ENCODE data around the gene MGAT3.

MGAT3 gene

DNA sequence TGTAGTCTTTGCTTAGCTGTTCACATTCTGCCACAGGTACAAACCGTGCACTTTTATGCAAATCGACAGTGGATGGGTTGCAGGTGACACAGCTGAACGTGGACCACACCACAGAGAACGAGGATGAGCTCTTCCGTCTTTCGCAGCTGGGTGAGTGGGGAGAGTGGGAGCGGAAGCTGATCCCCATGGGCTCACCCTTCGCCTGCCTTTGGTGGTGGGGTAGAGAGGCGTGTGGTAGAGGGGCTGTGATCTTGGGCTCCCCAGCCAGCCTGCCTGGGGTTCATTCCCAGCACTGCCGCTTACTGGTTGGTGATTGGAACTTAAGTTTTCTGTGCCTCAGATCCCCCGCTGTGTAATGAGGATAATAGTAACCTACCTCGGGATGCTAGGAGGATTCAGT, 38.1 kb upstream of the MGAT3 start:
- Histone ChIP-seq H3K27me3 (ENCODE audit: control insufficient read depth, insufficient read depth, low read length) (no peaks in the 10 kb centered on the region), H3K4me3 (ENCODE audit: low read depth, low read length) (no peak overlapping the region), H3K4me1 (ENCODE audit: control insufficient read depth, insufficient read depth, low read length) (no peaks in the 10 kb centered on the region), H3K36me3 (ENCODE audit: control insufficient read depth, insufficient read depth, low read length) (peaks cover 47% of the 10 kb centered on the region), H3K9ac (ENCODE audit: low read depth, low read length) (no peak overlapping the region), H3K9me3 (ENCODE audit: control insufficient read depth, insufficient read depth, low read length) (no peaks in the 10 kb centered on the region)

DNA sequence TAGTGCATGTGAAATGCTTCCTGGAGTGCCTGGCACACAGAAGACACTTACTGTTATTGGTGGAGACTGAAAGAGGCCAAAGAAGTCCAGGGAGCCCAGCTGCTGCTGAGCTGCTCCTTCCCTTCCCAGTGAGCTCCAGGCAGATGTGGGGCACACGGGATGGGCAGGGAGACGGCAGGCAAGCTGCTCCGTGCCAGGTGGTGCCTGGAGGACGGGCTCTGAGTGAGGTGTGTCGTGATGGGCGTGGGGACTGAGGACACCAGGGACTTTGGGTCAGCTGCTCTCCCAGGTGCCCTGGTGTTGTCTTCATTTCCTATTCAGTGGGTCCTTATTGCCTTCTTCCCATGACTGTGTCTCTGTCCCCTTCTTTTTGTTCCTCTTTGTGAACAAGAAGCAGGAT, 37.7 kb upstream of the MGAT3 start:
- H3K36me3 ChIP-seq (ENCODE audit: control insufficient read depth, insufficient read depth, low read length): peaks cover 47% of the 10 kb centered on the region
- H3K4me3 ChIP-seq (ENCODE audit: low read depth, low read length): no peak overlapping the region
- no peak overlapping the region for H3K9ac ChIP-seq (ENCODE audit: low read depth, low read length)

DNA sequence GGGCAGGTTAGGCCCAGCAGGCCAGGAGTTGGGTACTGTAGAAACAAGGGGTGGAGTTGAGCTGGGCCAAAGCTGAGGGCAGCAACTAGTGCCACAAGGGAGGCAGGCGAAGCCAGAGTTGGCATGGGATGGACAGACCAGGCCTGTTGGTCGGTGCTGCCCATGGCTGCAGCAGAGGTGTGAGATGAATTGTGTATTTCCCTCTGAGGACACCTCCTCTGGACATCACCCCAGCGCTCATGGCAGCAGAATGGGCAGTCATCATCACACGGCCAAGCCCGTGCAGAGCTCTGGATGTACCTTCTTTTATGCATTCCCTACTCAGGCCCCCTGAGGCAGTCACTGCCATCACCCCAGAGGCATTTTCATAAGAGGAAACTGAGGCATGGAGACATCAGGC, 36.9 kb upstream of the MGAT3 start:
- H3K36me3 ChIP-seq (ENCODE audit: control insufficient read depth, insufficient read depth, low read length): peaks cover 53% of the 10 kb centered on the region
- no peaks in the 10 kb centered on the region for H3K9me3 ChIP-seq (ENCODE audit: control insufficient read depth, insufficient read depth, low read length)
- no peak overlapping the region for H3K9ac ChIP-seq (ENCODE audit: low read depth, low read length)
- no peaks in the 10 kb centered on the region for H3K27me3 ChIP-seq (ENCODE audit: control insufficient read depth, insufficient read depth, low read length)
- H3K4me1 ChIP-seq (ENCODE audit: control insufficient read depth, insufficient read depth, low read length): no peaks in the 10 kb centered on the region
- no peak overlapping the region for H3K4me3 ChIP-seq (ENCODE audit: low read depth, low read length)

More for the DNA sequence above, 37.7 kb upstream of the MGAT3 start:
- Histone ChIP-seq H3K4me1 (ENCODE audit: control insufficient read depth, insufficient read depth, low read length) (no peaks in the 10 kb centered on the region), H3K27me3 (ENCODE audit: control insufficient read depth, insufficient read depth, low read length) (no peaks in the 10 kb centered on the region), H3K9me3 (ENCODE audit: control insufficient read depth, insufficient read depth, low read length) (no peaks in the 10 kb centered on the region)

DNA sequence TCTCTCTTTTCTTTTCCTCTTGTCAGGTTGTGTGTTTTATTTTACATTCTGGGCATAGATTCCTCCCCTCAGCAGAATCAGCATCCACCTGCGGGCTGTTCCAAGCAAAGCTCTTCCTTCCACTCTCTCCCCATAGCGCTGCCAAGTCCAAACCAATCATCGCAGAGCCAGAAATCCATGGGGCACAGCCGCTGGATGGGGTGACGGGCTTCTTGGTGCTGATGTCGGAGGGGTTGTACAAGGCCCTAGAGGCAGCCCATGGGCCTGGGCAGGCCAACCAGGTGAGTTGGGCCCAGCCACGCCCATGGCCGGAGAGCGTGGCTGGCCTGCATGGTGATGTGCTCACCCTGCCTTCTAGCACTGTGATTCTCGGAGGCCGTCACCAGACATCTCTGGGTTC, 35.1 kb upstream of the MGAT3 start:
- no peak overlapping the region for H3K9ac ChIP-seq (ENCODE audit: low read depth, low read length)
- peaks cover 50% of the 10 kb centered on the region for H3K36me3 ChIP-seq (ENCODE audit: control insufficient read depth, insufficient read depth, low read length)
- H3K4me3 ChIP-seq (ENCODE audit: low read depth, low read length): no peak overlapping the region
- H3K4me1 ChIP-seq (ENCODE audit: control insufficient read depth, insufficient read depth, low read length): no peaks in the 10 kb centered on the region
- H3K27me3 ChIP-seq (ENCODE audit: control insufficient read depth, insufficient read depth, low read length): no peaks in the 10 kb centered on the region
- H3K9me3 ChIP-seq (ENCODE audit: control insufficient read depth, insufficient read depth, low read length): no peaks in the 10 kb centered on the region

DNA sequence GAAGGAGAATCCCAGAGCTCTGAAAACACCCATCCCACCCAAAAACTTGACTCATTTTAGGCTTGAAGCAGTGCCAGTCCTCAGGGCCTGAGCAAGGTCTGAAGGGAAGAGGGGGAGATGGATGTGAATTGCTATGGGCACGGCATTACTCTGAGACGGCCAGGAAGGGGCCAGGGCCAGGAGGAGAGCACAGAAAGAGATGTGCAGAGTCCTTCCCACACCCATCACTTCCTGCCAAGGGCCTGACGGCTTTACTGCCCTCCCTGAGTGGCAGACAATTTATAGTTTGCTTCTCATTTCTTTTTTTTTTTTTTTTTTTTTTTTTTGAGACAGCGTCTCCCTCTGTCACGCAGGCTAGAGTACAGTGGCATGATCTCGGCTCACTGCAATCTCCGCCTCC, 34.7 kb upstream of the MGAT3 start:
- H3K36me3 ChIP-seq (ENCODE audit: control insufficient read depth, insufficient read depth, low read length): peaks cover 50% of the 10 kb centered on the region

DNA sequence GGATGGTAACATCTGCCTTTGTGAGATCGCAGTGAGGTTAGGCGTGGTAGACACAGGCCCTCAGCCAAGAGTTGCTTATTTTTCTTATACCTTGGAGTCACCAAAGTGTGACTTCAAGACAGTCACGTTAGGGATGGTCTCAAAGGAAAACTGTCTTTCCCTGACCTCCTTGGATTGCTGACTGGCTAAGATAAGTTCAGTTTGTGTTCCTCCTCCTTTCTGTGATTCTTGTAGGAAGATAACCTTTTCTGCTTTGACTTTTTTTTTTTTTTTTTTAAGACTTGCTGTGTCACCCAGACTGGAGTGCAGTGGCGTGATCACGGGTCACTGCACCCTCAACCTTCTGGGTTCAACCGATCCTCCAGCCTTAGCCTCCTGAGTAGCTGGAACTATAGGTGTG, 34.1 kb upstream of the MGAT3 start:
- H3K9me3 ChIP-seq (ENCODE audit: control insufficient read depth, insufficient read depth, low read length): no peaks in the 10 kb centered on the region
- peaks cover 47% of the 10 kb centered on the region for H3K36me3 ChIP-seq (ENCODE audit: control insufficient read depth, insufficient read depth, low read length)
- no peak overlapping the region for H3K9ac ChIP-seq (ENCODE audit: low read depth, low read length)
- H3K27me3 ChIP-seq (ENCODE audit: control insufficient read depth, insufficient read depth, low read length): no peaks in the 10 kb centered on the region
- H3K4me1 ChIP-seq (ENCODE audit: control insufficient read depth, insufficient read depth, low read length): no peaks in the 10 kb centered on the region
- no peak overlapping the region for H3K4me3 ChIP-seq (ENCODE audit: low read depth, low read length)

More for the DNA sequence above, 34.7 kb upstream of the MGAT3 start:
- H3K27me3 ChIP-seq (ENCODE audit: control insufficient read depth, insufficient read depth, low read length): no peaks in the 10 kb centered on the region
- H3K4me1 ChIP-seq (ENCODE audit: control insufficient read depth, insufficient read depth, low read length): no peaks in the 10 kb centered on the region
- H3K9me3 ChIP-seq (ENCODE audit: control insufficient read depth, insufficient read depth, low read length): no peaks in the 10 kb centered on the region
- no peak overlapping the region for H3K9ac ChIP-seq (ENCODE audit: low read depth, low read length)
- no peak overlapping the region for H3K4me3 ChIP-seq (ENCODE audit: low read depth, low read length)

DNA sequence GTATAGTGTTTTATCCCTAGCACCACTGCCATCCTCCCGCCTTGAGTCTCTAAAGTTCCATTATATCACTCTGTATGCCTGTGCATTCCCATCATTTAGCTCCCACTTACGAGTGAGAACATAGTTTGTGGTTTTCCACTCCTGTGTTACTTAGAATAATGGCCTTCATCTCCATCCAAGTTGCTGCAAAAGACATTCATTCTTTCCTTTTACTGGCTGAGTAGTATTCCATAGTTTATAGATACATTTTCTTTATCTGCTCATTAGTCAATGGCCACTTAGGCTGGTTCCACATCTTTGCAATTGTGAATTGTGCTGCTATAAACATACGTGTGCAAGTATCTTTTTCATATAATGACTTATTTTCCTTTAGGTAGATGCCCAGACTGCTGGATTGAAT, 32.8 kb upstream of the MGAT3 start:
- no peak overlapping the region for H3K4me3 ChIP-seq (ENCODE audit: low read depth, low read length)
- H3K4me1 ChIP-seq (ENCODE audit: control insufficient read depth, insufficient read depth, low read length): peaks cover 6% of the 10 kb centered on the region
- no peaks in the 10 kb centered on the region for H3K9me3 ChIP-seq (ENCODE audit: control insufficient read depth, insufficient read depth, low read length)
- no peak overlapping the region for H3K9ac ChIP-seq (ENCODE audit: low read depth, low read length)
- no peaks in the 10 kb centered on the region for H3K27me3 ChIP-seq (ENCODE audit: control insufficient read depth, insufficient read depth, low read length)
- peaks cover 39% of the 10 kb centered on the region for H3K36me3 ChIP-seq (ENCODE audit: control insufficient read depth, insufficient read depth, low read length)

DNA sequence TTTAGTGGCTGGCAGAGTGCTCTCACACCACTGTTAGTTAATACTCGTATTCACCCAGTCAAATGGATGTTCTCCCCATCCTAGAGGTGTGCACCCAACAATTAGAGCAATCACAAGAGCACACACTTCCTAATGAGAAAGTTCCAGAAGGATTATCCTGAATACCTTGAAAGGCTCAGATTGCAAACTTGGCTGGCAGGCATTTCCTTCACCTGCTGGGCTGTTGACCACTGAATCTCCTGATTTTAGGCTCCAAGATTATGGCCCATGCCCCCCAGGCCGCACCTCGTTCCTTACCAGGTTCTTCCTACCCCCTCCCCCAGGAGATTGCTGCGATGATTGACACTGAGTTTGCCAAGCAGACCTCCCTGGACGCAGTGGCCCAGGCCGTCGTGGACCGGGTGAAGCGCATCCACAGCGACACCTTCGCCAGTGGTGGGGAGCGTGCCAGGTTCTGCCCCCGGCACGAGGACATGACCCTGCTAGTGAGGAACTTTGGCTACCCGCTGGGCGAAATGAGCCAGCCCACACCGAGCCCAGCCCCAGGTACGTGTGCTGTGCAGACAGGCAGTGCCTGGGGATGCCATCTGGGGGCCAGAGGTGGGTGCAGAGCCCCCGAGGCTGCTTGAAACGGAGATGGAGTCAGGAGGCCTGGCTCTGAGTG, 30.3 kb upstream of the MGAT3 start:
- Histone ChIP-seq H3K36me3 (ENCODE audit: control insufficient read depth, insufficient read depth, low read length) (peaks cover 36% of the 10 kb centered on the region), H3K4me3 (ENCODE audit: low read depth, low read length) (no peak overlapping the region), H3K4me1 (ENCODE audit: control insufficient read depth, insufficient read depth, low read length) (peaks cover 8% of the 10 kb centered on the region), H3K9ac (ENCODE audit: low read depth, low read length) (no peak overlapping the region), H3K9me3 (ENCODE audit: control insufficient read depth, insufficient read depth, low read length) (no peaks in the 10 kb centered on the region), H3K27me3 (ENCODE audit: control insufficient read depth, insufficient read depth, low read length) (no peaks in the 10 kb centered on the region)

DNA sequence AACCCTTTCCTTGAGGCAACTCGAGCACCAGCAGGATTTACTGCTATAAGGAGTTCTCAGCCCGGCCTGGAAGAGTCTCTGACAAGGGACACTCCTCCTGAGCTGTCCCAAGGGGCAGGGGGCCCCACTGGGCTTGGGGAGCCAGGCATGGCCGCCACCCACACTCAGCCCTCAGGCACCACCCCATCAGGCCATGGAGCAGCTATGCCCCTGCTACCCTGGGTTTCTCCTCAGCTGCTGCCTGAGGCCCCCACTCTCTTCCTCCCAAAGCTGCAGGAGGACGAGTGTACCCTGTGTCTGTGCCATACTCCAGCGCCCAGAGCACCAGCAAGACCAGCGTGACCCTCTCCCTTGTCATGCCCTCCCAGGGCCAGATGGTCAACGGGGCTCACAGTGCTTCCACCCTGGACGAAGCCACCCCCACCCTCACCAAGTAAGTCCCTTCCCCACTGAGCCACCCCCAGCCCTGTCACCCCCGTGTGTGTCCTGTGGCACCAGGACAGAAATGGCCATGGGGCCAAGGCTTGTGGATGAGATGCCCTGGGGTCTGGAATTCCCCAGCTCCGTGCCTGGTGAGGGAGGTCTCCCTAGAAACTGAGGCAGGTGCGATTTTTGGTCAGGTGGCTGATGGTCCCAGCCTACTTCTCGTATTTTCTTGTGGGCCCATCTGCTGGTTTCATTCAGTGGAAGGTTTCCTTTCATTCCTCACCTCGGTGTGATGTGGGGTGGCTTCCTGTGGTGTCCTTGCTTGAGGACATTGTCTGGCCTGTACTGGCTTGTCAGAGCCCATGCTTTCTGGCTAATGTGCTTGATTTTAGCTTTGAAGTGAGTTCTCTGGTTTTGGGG, 28.8 kb upstream of the MGAT3 start:
- Histone ChIP-seq H3K36me3 (ENCODE audit: control insufficient read depth, insufficient read depth, low read length) (peaks cover 38% of the 10 kb centered on the region), H3K4me1 (ENCODE audit: control insufficient read depth, insufficient read depth, low read length) (peaks cover 8% of the 10 kb centered on the region), H3K9ac (ENCODE audit: low read depth, low read length) (peak overlapping the region; percentile 8), H3K9me3 (ENCODE audit: control insufficient read depth, insufficient read depth, low read length) (no peaks in the 10 kb centered on the region), H3K27me3 (ENCODE audit: control insufficient read depth, insufficient read depth, low read length) (no peaks in the 10 kb centered on the region), H3K4me3 (ENCODE audit: low read depth, low read length) (no peak overlapping the region)

DNA sequence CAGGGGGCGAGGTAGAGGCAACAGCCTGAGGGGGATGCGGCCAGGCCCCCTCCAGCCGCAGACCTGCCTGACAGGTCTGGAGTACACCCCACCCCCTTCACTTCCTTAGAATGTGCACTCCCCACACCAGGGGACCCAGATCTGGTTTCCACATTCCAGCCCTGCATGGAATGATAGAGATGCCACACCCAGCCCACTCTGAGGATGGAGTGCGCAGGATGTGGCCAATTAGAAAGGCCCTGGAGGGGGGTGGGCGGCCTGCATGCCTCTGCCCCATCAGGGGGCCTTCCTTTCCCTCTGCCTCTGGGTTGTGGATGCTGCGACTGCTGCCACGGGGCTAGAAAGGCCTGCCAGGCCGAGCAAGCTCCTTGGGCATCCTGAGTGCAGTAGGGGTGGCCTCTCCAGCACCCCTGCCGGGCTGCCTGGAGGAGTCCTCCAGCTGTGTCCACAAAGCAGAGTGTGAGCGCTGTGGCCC, 28.2 kb upstream of the MGAT3 start:
- no peaks in the 10 kb centered on the region for H3K27me3 ChIP-seq (ENCODE audit: control insufficient read depth, insufficient read depth, low read length)
- H3K4me3 ChIP-seq (ENCODE audit: low read depth, low read length): peak overlapping the region; percentile 22
- peaks cover 8% of the 10 kb centered on the region for H3K4me1 ChIP-seq (ENCODE audit: control insufficient read depth, insufficient read depth, low read length)
- H3K9me3 ChIP-seq (ENCODE audit: control insufficient read depth, insufficient read depth, low read length): no peaks in the 10 kb centered on the region
- H3K36me3 ChIP-seq (ENCODE audit: control insufficient read depth, insufficient read depth, low read length): peaks cover 37% of the 10 kb centered on the region
- no peak overlapping the region for H3K9ac ChIP-seq (ENCODE audit: low read depth, low read length)

DNA sequence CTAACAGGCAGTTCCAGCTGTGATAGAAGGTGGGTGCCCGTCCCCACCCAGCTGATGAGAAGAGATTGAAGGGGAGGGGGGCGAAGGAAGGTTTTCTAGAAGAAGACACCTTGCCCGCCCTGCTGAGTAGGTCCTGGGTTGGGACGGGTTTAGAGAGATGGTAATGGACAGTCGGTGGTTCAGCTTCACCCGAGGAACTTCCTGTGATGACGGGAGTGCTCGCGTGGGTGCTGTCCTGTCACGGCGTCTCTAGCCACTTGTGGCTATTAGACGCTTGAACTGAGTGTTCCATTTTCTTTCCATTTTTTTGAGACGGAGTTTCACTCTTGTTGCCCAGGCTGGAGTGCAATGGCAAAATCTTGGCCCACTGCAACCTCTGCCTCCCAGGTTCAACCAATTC, 27.6 kb upstream of the MGAT3 start:
- H3K9ac ChIP-seq (ENCODE audit: low read depth, low read length): no peak overlapping the region
- peak overlapping the region; percentile 22 for H3K4me3 ChIP-seq (ENCODE audit: low read depth, low read length)
- peaks cover 8% of the 10 kb centered on the region for H3K4me1 ChIP-seq (ENCODE audit: control insufficient read depth, insufficient read depth, low read length)
- no peaks in the 10 kb centered on the region for H3K27me3 ChIP-seq (ENCODE audit: control insufficient read depth, insufficient read depth, low read length)
- no peaks in the 10 kb centered on the region for H3K9me3 ChIP-seq (ENCODE audit: control insufficient read depth, insufficient read depth, low read length)
- peaks cover 37% of the 10 kb centered on the region for H3K36me3 ChIP-seq (ENCODE audit: control insufficient read depth, insufficient read depth, low read length)

All from iPS-15b (cell line).